Fibroblast of skin of left biceps (primary cell): ENCODE measurements around the gene SEH1L.

Source experiments
- DNase-seq, 2 experiments: peaks; one replicate each; pipeline ENCODE4 v3.0.0-alpha.2; 2013; ENCODE audit warnings: low read depth in 2 of 2

The SEH1L gene

GRCh38 chr18:13036622-13037320, 89.0 kb downstream of the SEH1L start:
- no peak for DNase-seq
